ENCODE results near the gene SH3GL2. TPM values are rescaled to one million over a fixed set of nuclear protein-coding genes. Genes with fewer than 3 reads are reported as not detected.

The SH3GL2 gene
- total RNA-seq, 2 donors from 2014 or later: 1.5 to 8.2 TPM

GRCh38 chr9:17600962-17601593, 22.2 kb downstream of the SH3GL2 start:
- Histone ChIP-seq H3K4me1 (replicated peaks) (no peaks in the 10 kb centered on the region), H3K9me3 (no peaks in the 10 kb centered on the region), H3K4me3 (no peak overlapping the region), H3K36me3 (no peaks in the 10 kb centered on the region), H3K27ac (no peak overlapping the region), H3K27me3 (replicated peaks; ENCODE audit: insufficient read depth) (no peaks in the 10 kb centered on the region)
- intact Hi-C loops (cut with DNase I): no loop called here
- DNase-seq (ENCODE audit: low spot score): no peak
- TF ChIP-seq POLR2A (IDR thresholded peaks at IDR 0.05): no peak
- TF ChIP-seq POLR2AphosphoS5 (IDR thresholded peaks at IDR 0.05): no peak
- TF ChIP-seq, protein P1, sequence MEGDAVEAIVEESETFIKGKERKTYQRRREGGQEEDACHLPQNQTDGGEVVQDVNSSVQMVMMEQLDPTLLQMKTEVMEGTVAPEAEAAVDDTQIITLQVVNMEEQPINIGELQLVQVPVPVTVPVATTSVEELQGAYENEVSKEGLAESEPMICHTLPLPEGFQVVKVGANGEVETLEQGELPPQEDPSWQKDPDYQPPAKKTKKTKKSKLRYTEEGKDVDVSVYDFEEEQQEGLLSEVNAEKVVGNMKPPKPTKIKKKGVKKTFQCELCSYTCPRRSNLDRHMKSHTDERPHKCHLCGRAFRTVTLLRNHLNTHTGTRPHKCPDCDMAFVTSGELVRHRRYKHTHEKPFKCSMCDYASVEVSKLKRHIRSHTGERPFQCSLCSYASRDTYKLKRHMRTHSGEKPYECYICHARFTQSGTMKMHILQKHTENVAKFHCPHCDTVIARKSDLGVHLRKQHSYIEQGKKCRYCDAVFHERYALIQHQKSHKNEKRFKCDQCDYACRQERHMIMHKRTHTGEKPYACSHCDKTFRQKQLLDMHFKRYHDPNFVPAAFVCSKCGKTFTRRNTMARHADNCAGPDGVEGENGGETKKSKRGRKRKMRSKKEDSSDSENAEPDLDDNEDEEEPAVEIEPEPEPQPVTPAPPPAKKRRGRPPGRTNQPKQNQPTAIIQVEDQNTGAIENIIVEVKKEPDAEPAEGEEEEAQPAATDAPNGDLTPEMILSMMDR (IDR thresholded peaks at IDR 0.05): no peak
- 76% methylated on average over 5 of the region's 5 CpGs for WGBS

GRCh38 chr9:17604556-17604955, 25.7 kb downstream of the SH3GL2 start:
- TF ChIP-seq, protein P1 (IDR thresholded peaks at IDR 0.05): no peak
- Histone ChIP-seq H3K9me3 (no peaks in the 10 kb centered on the region), H3K36me3 (no peaks in the 10 kb centered on the region), H3K4me3 (no peak overlapping the region), H3K27me3 (replicated peaks; ENCODE audit: insufficient read depth) (no peaks in the 10 kb centered on the region), H3K4me1 (replicated peaks) (no peaks in the 10 kb centered on the region), H3K27ac (no peak overlapping the region)
- WGBS: 97% methylated on average over 5 of the region's 5 CpGs
- intact Hi-C loops (cut with DNase I): no loop called here
- no peak for DNase-seq (ENCODE audit: low spot score)

DNA sequence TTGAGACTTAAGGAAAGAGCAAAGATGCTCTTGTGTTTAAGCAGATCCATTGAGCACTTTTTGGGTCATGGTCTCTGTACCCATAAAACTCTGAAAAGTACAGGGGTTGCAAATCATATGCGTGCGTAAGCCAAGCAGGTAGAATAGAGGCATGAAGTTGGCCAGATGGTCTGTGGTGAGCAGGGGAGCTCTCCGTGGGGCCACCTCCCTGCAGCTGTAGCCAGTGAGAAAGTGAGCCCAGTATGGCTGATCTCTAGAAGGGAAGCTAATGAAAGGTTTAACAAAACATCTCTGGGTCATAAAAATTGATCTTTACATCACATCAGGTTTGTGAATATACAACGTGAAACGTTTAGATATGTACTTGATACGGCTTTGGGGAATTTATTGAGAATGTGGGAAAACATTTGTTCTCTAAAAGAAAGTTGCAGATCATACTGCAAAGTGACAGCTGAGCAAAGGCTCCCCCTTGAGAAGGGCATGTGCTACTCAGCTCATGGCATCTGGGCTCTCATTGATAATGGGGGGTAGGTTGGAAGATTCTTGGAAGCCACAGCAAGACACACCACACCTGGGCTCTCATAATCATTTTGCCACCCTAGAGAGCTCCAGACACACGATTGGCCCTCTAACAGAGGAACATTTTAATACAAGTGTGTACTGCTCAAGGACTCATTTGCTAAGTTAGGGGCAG, 30.6 kb downstream of the SH3GL2 start:
- Histone ChIP-seq H3K36me3 (no peaks in the 10 kb centered on the region), H3K27ac (no peak overlapping the region), H3K4me1 (replicated peaks) (no peaks in the 10 kb centered on the region), H3K9me3 (no peaks in the 10 kb centered on the region), H3K4me3 (no peak overlapping the region), H3K27me3 (replicated peaks; ENCODE audit: insufficient read depth) (no peaks in the 10 kb centered on the region)
- TF ChIP-seq POLR2A (IDR thresholded peaks at IDR 0.05) (no peak), POLR2AphosphoS5 (IDR thresholded peaks at IDR 0.05) (no peak)
- TF ChIP-seq, protein P1 (IDR thresholded peaks at IDR 0.05): no peak
- intact Hi-C loops (cut with DNase I): no loop called here
- WGBS: 58% methylated on average over 7 of the region's 7 CpGs
- DNase-seq (ENCODE audit: low spot score): no peak

DNA sequence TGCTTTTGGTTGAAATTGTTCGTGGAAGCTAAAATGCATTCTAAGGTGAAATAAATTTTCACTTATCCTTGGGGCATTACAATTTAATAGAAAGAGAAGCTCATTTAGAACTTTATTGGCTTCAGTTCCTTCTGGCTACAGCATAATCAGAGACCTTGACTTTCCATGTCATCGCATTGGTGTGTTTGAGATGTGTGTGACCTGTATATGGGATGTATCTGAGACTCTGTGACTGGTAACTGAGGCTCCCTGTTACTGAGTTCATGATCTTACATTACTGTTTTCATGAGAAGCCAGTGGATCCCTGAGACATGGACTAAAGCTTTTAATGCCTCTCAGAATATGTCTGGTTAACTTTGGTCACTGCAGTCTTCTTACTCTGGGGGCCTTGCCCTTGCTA, 32.5 kb downstream of the SH3GL2 start:
- Histone ChIP-seq H3K4me1 (replicated peaks) (no peaks in the 10 kb centered on the region), H3K27ac (no peak overlapping the region), H3K27me3 (replicated peaks; ENCODE audit: insufficient read depth) (no peaks in the 10 kb centered on the region), H3K36me3 (no peaks in the 10 kb centered on the region), H3K9me3 (no peaks in the 10 kb centered on the region), H3K4me3 (no peak overlapping the region)
- TF ChIP-seq POLR2AphosphoS5 (IDR thresholded peaks at IDR 0.05) (no peak), POLR2A (IDR thresholded peaks at IDR 0.05) (no peak)
- TF ChIP-seq, protein P1 (IDR thresholded peaks at IDR 0.05): no peak
- intact Hi-C loops (cut with DNase I): no loop called here
- DNase-seq (ENCODE audit: low spot score): no peak
- 74% methylated on average over 2 of the region's 2 CpGs for WGBS

DNA sequence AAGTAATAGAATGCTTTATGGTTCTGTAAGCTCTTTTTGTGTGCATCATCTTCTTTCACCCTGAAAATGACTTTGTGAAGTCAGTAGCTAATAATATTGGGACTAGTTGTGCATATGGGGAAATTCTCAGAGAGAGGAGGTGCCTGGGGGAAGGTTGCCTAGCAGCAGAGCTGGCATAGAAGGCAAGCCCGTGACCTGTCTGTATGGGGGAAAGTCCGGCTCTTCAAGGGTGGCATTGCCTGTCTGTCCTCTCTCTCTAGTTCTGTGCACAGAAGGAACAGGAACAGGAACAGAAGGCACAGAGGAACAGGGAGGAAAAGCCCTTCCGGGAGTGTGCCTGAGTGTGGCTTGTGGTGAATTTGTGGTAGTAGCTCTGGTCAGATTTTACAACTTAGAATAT, 33.1 kb downstream of the SH3GL2 start:
- WGBS: 24% methylated on average over 3 of the region's 3 CpGs
- no peaks in the 10 kb centered on the region for H3K27me3 ChIP-seq (replicated peaks; ENCODE audit: insufficient read depth)
- H3K4me3 ChIP-seq: no peak overlapping the region
- intact Hi-C loops (cut with DNase I): no loop called here
- no peak overlapping the region for H3K27ac ChIP-seq
- DNase-seq (ENCODE audit: low spot score): no peak
- H3K36me3 ChIP-seq: no peaks in the 10 kb centered on the region
- H3K4me1 ChIP-seq (replicated peaks): no peaks in the 10 kb centered on the region
- no peaks in the 10 kb centered on the region for H3K9me3 ChIP-seq
- TF ChIP-seq, protein P1 (IDR thresholded peaks at IDR 0.05): no peak
